ENCODE data around the gene GPR101. TPM values are rescaled to one million over a fixed set of nuclear protein-coding genes. Genes with fewer than 3 reads are reported as not detected.
"Not testable (repeated sequence)": the region's sequence is repeated elsewhere in the genome, so short reads cannot be mapped to it uniquely, and the experiment has no call there.

The GPR101 gene
- total RNA-seq, 1 donor from 2014 or later: not detected

DNA sequence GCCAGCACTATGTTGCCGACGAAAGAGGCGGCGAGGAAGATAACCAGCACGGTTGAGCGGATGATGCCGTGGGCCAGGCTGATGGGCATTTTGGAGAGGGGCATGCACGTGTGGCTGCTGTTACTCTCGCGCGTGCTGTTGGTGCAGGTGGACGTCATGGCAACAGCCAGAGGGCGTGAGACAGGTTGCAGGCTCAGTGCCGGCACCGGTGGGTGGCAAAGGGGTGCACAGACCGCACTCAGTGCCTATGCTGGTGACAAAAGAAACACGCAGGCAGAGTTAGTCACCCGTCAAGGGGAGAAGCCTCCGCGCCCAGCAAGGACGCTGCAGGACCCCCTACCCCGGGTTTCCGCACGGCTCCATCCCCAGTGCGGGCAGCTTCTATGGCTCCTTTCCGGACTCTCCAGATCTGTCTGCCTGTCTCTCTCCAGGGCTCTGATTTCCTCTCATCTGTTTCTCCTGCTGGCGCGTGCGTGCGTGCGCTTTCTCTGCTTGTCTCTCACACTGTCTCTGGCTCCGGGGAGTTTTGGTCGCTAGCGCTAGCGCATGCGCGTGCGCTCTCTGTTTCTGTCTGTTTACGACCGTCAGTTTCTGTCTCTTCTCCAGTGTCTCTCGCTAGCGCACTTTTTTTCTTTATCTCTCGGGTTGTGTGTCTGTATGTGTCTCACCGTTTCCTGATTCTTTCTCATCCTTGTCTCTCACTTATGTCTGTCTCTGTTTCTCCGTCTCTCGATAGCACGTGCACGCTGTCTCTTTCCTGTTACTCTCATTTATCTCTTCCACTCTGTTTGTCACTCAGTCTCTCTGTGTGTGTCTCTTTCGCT lies 2.1 kb downstream of the GPR101 start:
- intact Hi-C loops (cut with DNase I): no loop called here
- ATAC-seq (no peak), DNase-seq (ENCODE audit: missing footprints) (no peak)

DNA sequence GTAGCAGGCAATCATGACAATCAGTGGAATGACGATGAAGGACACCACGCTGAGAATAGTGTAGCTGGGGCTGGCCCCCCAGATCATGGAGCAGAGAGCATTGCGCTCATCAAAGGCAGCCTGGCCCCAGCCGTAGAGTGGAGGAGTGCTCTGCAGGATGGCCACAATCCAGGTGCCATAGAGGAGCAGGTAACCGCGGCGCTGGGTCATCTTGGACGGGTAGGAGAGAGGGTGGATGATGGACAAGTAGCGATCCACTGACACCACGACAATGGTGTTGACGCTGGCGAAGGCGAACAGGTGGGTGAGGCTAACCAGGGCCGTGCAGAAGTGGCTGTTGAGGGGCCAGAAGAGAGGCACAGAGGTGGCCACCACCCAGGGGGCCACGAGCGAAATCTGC lies 2.8 kb downstream of the GPR101 start:
- DNase-seq (ENCODE audit: missing footprints): no peak

DNA sequence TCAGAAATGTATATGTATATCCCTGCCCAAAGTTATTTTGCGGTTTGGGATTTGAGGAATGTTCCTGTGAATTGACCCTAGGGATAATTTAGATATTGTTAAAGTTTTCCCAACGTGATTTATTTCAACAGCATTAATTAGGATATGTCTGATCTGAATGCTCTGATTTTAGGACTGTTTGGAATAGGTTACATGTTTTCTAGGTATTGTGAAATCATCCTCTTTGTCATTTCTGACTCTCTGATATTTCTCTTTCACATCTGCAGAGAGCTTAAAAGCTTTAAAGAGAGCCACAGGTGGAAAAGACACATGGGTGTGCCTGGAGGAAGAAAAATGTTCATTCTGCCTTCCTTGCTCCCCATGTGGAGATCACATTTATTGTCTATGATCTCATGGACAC lies 5.1 kb downstream of the GPR101 start:
- ATAC-seq (no peak), DNase-seq (ENCODE audit: missing footprints) (no peak)
- intact Hi-C loops (cut with DNase I): no loop called here

More for the DNA sequence above, 2.8 kb downstream of the GPR101 start:
- intact Hi-C loops (cut with DNase I): no loop called here
- ATAC-seq: no peak

GRCh38 chrX:137025930-137026329 lies 7.9 kb downstream of the GPR101 start:
- ATAC-seq (no peak), DNase-seq (ENCODE audit: missing footprints) (no peak)
- intact Hi-C loops (cut with DNase I): no loop called here

DNA sequence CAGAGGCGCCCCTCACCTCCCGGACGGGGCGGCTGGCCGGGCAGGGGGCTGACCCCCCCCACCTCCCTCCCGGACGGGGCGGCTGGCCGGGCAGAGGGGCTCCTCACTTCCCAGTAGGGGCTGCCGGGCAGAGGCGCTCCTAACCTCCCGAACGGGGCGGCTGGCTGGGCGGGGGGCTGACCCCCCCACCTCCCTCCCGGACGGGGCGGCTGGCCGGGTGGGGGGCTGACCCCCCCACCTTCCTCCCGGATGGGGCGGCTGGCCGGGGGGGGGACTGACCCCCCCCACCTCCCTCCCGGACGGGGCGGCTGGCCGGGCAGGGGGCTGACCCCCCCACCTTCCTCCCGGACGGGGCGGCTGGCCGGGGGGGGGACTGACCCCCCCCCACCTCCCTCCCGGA lies 33.6 kb downstream of the GPR101 start:
- intact Hi-C loops (cut with DNase I); ATAC-seq; DNase-seq (ENCODE audit: missing footprints): not testable (repeated sequence)

- no peak for DNase-seq (ENCODE audit: missing footprints)
- no peak for ATAC-seq
- intact Hi-C loops (cut with DNase I): no loop called here
These were observed 34.8 kb downstream of the GPR101 start for GRCh38 chrX:136999024-136999423.

Other genes with a start within 250 kb of the GPR101 start
- gene RBMX, start 153.3 kb downstream of the GPR101 start, total RNA-seq: 73.5 TPM

Measured in Right ventricle myocardium inferior (tissue), 1 donor.